ENCODE measurements around the gene RNU5B-1. TPM values are rescaled to one million over a fixed set of nuclear protein-coding genes. Genes with fewer than 3 reads are reported as not detected.

The RNU5B-1 gene
- total RNA-seq, result not detected in 2 replicates

DNA sequence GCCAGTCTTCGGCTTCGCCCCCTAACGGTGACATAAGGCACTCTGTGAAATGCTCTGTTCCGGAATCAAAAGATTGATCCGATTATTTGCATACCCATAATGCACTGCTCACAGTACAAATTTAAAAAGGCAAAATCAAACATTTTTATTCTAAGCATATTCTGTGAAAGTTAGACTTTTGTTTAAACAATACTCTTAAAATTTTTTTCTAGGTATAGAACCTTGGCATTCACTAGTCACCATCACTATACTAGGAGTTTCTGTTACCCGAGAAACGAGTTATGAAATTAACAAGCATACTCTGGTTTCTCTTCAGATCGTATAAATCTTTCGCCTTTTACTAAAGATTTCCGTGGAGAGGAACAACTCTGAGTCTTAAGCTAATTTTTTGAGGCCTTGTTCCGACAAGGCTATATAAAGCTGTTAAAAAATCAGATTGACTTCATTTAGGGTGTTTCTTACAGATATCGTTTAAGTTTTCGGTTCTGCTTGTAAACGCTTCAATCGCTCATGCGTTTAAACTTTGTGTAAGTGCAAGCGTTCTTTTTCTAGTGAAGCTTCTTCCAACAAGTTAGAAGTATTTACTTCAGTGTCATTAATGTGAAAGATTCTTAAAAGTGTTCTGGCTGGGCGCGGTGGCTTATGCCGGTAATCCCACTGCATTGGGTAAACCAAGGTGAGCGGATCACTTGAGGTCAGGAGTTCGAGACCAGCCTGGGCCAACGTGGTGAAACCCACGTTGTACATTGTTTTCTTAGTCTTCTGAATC lies at the start of gene RNU5B-1:
RNU5B-1 (plus strand) TSS at position 297 of the 769 bp plus-strand sequence.
- peak within 1 kb of the TSS; percentile 53 for H3K4me3 ChIP-seq (ENCODE audit: low read depth, low read length)
- no peaks in the 10 kb centered on the region for H3K36me3 ChIP-seq (ENCODE audit: control insufficient read depth, insufficient read depth, low read length)
- TF ChIP-seq, protein P1, sequence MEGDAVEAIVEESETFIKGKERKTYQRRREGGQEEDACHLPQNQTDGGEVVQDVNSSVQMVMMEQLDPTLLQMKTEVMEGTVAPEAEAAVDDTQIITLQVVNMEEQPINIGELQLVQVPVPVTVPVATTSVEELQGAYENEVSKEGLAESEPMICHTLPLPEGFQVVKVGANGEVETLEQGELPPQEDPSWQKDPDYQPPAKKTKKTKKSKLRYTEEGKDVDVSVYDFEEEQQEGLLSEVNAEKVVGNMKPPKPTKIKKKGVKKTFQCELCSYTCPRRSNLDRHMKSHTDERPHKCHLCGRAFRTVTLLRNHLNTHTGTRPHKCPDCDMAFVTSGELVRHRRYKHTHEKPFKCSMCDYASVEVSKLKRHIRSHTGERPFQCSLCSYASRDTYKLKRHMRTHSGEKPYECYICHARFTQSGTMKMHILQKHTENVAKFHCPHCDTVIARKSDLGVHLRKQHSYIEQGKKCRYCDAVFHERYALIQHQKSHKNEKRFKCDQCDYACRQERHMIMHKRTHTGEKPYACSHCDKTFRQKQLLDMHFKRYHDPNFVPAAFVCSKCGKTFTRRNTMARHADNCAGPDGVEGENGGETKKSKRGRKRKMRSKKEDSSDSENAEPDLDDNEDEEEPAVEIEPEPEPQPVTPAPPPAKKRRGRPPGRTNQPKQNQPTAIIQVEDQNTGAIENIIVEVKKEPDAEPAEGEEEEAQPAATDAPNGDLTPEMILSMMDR (IDR thresholded peaks at IDR 0.05; ENCODE audit: insufficient read depth, low read length, severe bottlenecking), result peak; percentile 74
- H3K27me3 ChIP-seq (ENCODE audit: control insufficient read depth, insufficient read depth, low read length), result no peaks in the 10 kb centered on the region
- FAIRE-seq (no peak), DNase-seq (ENCODE audit: low read depth) (peak; percentile 97)

DNA sequence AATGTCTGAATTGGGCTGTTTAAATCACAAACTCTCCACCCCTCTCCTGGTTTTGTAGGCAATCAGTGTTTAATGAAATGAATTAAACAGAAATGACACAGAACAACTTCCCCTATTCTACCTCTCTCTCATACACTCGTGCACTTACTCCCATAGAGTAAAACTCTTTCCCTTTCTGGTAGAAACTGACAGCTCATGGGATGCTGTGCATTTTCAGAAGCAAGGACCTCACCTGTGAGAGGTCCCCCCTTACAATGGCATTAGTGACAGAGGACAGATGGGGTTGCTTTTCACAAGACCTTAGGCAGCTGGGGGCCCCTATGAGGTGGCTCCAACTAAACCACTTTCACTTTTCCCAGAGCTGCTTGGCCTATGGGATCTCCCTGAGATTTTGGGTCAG lies 49.7 kb upstream of the RNU5B-1 start:
- no peak for FAIRE-seq
- no peak for DNase-seq (ENCODE audit: low read depth)
- Histone ChIP-seq H3K4me3 (ENCODE audit: low read depth, low read length) (no peak overlapping the region), H3K36me3 (ENCODE audit: control insufficient read depth, insufficient read depth, low read length) (no peaks in the 10 kb centered on the region), H3K27me3 (ENCODE audit: control insufficient read depth, insufficient read depth, low read length) (no peaks in the 10 kb centered on the region)
- TF ChIP-seq, protein P1 (IDR thresholded peaks at IDR 0.05; ENCODE audit: insufficient read depth, low read length, severe bottlenecking), result no peak

DNA sequence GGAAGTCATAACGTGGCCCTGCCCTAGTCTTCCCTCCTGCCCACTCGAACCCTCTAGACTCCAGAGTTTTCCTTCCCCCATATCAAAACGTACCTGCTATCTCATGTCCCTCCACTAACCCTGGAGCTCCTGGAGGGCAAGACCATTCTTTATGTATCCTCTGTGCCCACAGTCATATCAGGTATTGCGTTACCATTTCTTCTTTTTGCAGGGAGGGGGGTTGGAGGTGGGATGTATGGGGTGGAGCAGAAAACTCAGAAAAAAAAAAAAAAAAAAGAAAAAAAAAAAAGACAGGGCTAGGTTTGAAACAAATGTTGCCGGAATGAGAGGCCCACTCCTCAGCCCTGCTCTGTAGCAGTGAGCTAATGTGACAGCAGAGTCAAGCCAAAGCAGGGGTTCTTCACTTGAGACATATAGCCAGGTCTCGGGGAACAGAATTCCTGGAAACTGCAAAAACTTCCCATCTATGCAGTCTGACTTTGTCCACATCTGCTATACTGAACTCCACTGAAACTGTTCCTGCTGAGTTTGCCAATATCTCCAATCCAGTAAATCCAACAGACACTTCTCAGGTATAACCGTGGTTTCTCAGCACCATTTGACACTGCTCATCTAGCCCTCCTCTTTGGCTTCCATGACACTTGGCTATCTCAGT lies 48.9 kb upstream of the RNU5B-1 start:
- DNase-seq (ENCODE audit: low read depth) (no peak), FAIRE-seq (no peak)
- TF ChIP-seq, protein P1 (IDR thresholded peaks at IDR 0.05; ENCODE audit: insufficient read depth, low read length, severe bottlenecking), result no peak

DNA sequence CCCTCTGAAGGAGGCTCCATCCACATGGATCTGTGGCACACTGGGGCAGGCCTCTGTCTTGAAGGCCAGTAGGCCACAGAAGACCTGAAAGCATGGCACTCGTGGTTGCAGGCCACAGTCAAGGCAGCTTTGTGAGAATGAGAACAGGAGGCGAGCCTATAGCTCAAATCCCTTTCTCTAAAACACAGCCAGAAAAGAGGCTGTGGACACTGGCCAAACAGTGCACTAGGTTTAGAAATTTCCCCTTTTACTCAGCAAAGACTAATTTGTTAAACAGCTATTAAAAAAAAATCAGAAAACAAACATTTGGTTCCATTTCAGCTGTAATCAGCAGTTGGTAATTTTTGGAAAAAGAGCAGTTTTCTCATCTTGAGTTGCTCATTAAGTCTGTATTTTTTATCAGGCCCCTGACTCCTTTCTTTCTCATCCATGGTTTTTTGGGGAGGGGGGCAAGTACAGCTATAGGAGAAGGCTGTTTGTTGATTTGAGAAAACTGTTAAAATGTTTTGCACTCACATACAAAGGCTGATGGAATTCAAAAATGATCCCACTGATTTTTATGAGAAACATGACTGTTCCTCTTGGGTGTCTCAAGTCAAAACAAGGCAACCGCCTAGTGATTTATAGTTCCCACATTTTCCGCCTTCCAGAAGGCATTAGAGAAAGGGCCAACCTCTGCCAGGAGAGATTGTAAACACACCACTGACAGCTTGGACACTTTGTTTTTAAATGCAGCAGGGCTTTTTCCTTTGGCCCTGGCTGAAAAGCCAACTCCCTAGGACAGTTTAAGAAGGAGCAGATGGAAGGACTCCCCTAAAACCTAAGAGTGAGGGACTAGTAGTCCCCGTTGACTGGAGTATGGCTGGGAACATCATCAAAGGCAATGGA lies 45.9 kb upstream of the RNU5B-1 start:
- no peak for FAIRE-seq
- Histone ChIP-seq H3K4me3 (ENCODE audit: low read depth, low read length) (no peak overlapping the region), H3K27me3 (ENCODE audit: control insufficient read depth, insufficient read depth, low read length) (no peaks in the 10 kb centered on the region), H3K36me3 (ENCODE audit: control insufficient read depth, insufficient read depth, low read length) (peaks cover 2% of the 10 kb centered on the region)
- no peak for DNase-seq (ENCODE audit: low read depth)
- TF ChIP-seq, protein P1 (IDR thresholded peaks at IDR 0.05; ENCODE audit: insufficient read depth, low read length, severe bottlenecking), result no peak

More for the DNA sequence above, 48.9 kb upstream of the RNU5B-1 start:
- Histone ChIP-seq H3K4me3 (ENCODE audit: low read depth, low read length) (no peak overlapping the region), H3K27me3 (ENCODE audit: control insufficient read depth, insufficient read depth, low read length) (no peaks in the 10 kb centered on the region), H3K36me3 (ENCODE audit: control insufficient read depth, insufficient read depth, low read length) (no peaks in the 10 kb centered on the region)

DNA sequence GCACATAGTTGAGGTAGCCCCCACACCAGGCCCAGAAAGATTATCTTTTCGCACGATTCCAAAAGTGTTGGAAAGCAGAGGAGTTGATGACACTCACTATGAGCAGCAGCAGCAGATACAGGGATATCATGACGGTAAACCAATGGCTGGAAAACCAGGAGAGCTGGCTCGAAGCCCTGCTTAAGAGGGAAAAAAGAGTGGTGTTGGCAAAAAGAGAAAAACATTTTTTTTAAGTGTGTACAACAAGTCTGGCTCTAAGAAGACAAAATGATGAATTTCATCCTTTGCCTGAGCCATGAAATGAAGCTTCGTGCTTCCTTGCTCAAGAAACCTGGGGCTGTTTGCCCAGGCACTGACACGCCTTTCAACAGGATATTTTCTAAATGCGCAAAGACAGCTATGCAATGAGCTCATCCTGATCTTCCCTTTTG lies 45.1 kb upstream of the RNU5B-1 start:
- FAIRE-seq, result no peak
- DNase-seq (ENCODE audit: low read depth), result no peak
- Histone ChIP-seq H3K4me3 (ENCODE audit: low read depth, low read length) (no peak overlapping the region), H3K36me3 (ENCODE audit: control insufficient read depth, insufficient read depth, low read length) (peaks cover 2% of the 10 kb centered on the region), H3K27me3 (ENCODE audit: control insufficient read depth, insufficient read depth, low read length) (no peaks in the 10 kb centered on the region)
- TF ChIP-seq, protein P1 (IDR thresholded peaks at IDR 0.05; ENCODE audit: insufficient read depth, low read length, severe bottlenecking), result no peak

All from bronchial epithelial cell (primary cell).